Peyer's patch (tissue), 4 donors: ENCODE data around the gene ANKS3.

Experiments
- POLR2A ChIP-seq, 2 donors: fragments of 450-650 bp; IDR thresholded peaks; one replicate each; pipeline ENCODE4 v1.5.1; 2017; ENCODE audit warnings: antibody characterized with exemption in 2 of 2, mild to moderate bottlenecking in 2 of 2, moderate library complexity in 2 of 2
- TF ChIP-seq, protein P1 (sequence below), 6 experiments: fragments of 450-650 bp in 4 of 6; fragments of 200-600 bp in 2 of 6; sonication (generic) in 1 of 6; IDR thresholded peaks; one replicate each; pipeline ENCODE4 v1.5.1; 2017 to 2019; ENCODE audit warnings: antibody characterized with exemption in 6 of 6, mild to moderate bottlenecking in 3 of 6, moderate library complexity in 1 of 6

GRCh38 chr16:4693956-4694641 lies 40.0 kb downstream of the ANKS3 start:
- TF ChIP-seq, protein P1, sequence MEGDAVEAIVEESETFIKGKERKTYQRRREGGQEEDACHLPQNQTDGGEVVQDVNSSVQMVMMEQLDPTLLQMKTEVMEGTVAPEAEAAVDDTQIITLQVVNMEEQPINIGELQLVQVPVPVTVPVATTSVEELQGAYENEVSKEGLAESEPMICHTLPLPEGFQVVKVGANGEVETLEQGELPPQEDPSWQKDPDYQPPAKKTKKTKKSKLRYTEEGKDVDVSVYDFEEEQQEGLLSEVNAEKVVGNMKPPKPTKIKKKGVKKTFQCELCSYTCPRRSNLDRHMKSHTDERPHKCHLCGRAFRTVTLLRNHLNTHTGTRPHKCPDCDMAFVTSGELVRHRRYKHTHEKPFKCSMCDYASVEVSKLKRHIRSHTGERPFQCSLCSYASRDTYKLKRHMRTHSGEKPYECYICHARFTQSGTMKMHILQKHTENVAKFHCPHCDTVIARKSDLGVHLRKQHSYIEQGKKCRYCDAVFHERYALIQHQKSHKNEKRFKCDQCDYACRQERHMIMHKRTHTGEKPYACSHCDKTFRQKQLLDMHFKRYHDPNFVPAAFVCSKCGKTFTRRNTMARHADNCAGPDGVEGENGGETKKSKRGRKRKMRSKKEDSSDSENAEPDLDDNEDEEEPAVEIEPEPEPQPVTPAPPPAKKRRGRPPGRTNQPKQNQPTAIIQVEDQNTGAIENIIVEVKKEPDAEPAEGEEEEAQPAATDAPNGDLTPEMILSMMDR (IDR thresholded peaks at IDR 0.05): no peak
- TF ChIP-seq POLR2A (IDR thresholded peaks at IDR 0.05): no peak
